ENCODE data around the gene PRR11. TPM values are rescaled to one million over a fixed set of nuclear protein-coding genes. Genes with fewer than 3 reads are reported as not detected.

Gene PRR11
- total RNA-seq, 2 donors from 2014 or later, result 34.8 to 55.5 TPM

Other genes with a start within 250 kb of the PRR11 start
- 10 to 100 TPM; 20.8 to 46.3 TPM for gene TRIM37, start 48.9 kb upstream of the PRR11 start, total RNA-seq
- 10 to 100 TPM; 61.7 to 64.0 TPM for gene SKA2, start 560 bp upstream of the PRR11 start, total RNA-seq
- gene SMG8, start 54.3 kb downstream of the PRR11 start, total RNA-seq, result 10 to 100 TPM; 16.2 to 22.0 TPM
- 1 to 10 TPM; 1.4 to 1.7 TPM for gene GDPD1, start 64.8 kb downstream of the PRR11 start, total RNA-seq
- 1 to 10 TPM; 3.1 to 5.4 TPM for gene YPEL2, start 175.9 kb downstream of the PRR11 start, total RNA-seq